OCI-LY3 (cell line): ENCODE data around the gene UPK2.

ENCODE experiments used
- EZH2phosphoT487 ChIP-seq: fragments of 200-600 bp; shearing (Covaris generic); IDR thresholded peaks from 2 replicates; pipeline ENCODE4 v1.6.1; 2018; ENCODE audit warnings: antibody characterized with exemption, mixed run types, low read depth
- TF ChIP-seq, protein P1 (sequence below): fragments of 200-600, 300-600 bp; sonication (generic); IDR thresholded peaks from 2 replicates; pipeline ENCODE4 v1.5.1; 2014; ENCODE audit warnings: antibody characterized with exemption, low read length, low read depth

DNA sequence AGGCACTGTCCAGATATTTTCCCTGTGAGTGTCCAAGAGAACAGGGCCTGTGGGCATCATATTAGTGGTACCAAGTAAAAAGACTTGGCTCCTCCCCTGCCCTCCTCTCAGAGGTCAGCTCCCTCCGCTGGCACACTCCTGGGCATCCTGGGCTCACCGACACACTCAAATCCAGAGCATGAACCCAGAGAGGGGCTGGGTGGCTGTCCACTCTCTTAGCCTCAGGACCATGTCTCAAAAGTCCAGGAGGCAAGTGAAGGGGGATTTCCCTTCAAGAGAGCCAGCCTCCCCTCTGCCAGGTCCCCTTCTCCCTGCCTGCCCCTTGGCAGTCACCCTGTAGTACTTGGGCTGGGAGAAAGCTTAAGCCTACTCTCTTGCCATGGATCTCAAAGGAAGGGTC, 40.7 kb upstream of the UPK2 start:
- TF ChIP-seq, protein P1, sequence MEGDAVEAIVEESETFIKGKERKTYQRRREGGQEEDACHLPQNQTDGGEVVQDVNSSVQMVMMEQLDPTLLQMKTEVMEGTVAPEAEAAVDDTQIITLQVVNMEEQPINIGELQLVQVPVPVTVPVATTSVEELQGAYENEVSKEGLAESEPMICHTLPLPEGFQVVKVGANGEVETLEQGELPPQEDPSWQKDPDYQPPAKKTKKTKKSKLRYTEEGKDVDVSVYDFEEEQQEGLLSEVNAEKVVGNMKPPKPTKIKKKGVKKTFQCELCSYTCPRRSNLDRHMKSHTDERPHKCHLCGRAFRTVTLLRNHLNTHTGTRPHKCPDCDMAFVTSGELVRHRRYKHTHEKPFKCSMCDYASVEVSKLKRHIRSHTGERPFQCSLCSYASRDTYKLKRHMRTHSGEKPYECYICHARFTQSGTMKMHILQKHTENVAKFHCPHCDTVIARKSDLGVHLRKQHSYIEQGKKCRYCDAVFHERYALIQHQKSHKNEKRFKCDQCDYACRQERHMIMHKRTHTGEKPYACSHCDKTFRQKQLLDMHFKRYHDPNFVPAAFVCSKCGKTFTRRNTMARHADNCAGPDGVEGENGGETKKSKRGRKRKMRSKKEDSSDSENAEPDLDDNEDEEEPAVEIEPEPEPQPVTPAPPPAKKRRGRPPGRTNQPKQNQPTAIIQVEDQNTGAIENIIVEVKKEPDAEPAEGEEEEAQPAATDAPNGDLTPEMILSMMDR: no peak
- no peak for TF ChIP-seq EZH2phosphoT487
